GM21723 (cell line): ENCODE data around the gene NOSTRIN.
"Not testable (repeated sequence)": the region's sequence is repeated elsewhere in the genome, so short reads cannot be mapped to it uniquely, and the experiment has no call there.

Experiments used
- ATAC-seq: cut with Tn5 transposase; IDR thresholded peaks from one replicate; pipeline ENCODE4 v1.9.1; 2021; ENCODE audit warnings: mild to moderate bottlenecking, moderate library complexity; ENCODE audit not compliant: unreplicated experiment

The NOSTRIN gene

GRCh38 chr2:168870824-168871223, 68.4 kb downstream of the NOSTRIN start:
- not testable (repeated sequence) for ATAC-seq

- no peak for ATAC-seq
These were observed 72.1 kb downstream of the NOSTRIN start for GRCh38 chr2:168874368-168875054.

GRCh38 chr2:168882163-168882562, 79.7 kb downstream of the NOSTRIN start:
- ATAC-seq: not testable (repeated sequence)

GRCh38 chr2:168884975-168885374, 82.5 kb downstream of the NOSTRIN start:
- no peak for ATAC-seq

GRCh38 chr2:168889635-168890005, 87.2 kb downstream of the NOSTRIN start:
- peak; percentile 5 for ATAC-seq

GRCh38 chr2:168890006-168890782, 87.8 kb downstream of the NOSTRIN start, which contains the start of gene SPC25:
SPC25 (minus strand) TSS chr2:168890430; CDS start chr2:168889519, 911 bp downstream.
- ATAC-seq: peak; percentile 100

- ATAC-seq: no peak
These were observed 89.9 kb downstream of the NOSTRIN start for GRCh38 chr2:168892327-168892726.

GRCh38 chr2:168894101-168894500, 91.7 kb downstream of the NOSTRIN start:
- ATAC-seq: no peak

- ATAC-seq: no peak
These were observed 92.3 kb downstream of the NOSTRIN start for GRCh38 chr2:168894720-168895119.

GRCh38 chr2:168895771-168896170, 93.3 kb downstream of the NOSTRIN start:
- no peak for ATAC-seq

- ATAC-seq: no peak
These were observed 94.3 kb downstream of the NOSTRIN start for GRCh38 chr2:168896783-168897182.

- ATAC-seq: no peak
These were observed 95.0 kb downstream of the NOSTRIN start for GRCh38 chr2:168897449-168897848.

GRCh38 chr2:168901003-168901402, 98.6 kb downstream of the NOSTRIN start, which contains the start of gene G6PC2:
G6PC2 (plus strand) TSS chr2:168901291; CDS start chr2:168901332, 41 bp downstream.
- ATAC-seq: no peak

GRCh38 chr2:168903888-168904287, 101.5 kb downstream of the NOSTRIN start:
- no peak for ATAC-seq

- no peak for ATAC-seq
These were observed 101.9 kb downstream of the NOSTRIN start for GRCh38 chr2:168904358-168904757.

GRCh38 chr2:168907940-168908662, 105.7 kb downstream of the NOSTRIN start:
- no peak for ATAC-seq

- no peak for ATAC-seq
These were observed 107.9 kb downstream of the NOSTRIN start for GRCh38 chr2:168910330-168910729.

- no peak for ATAC-seq
These were observed 110.0 kb downstream of the NOSTRIN start for GRCh38 chr2:168912466-168912865.

GRCh38 chr2:168912901-168913369, 110.5 kb downstream of the NOSTRIN start:
- ATAC-seq: no peak

- ATAC-seq: no peak
These were observed 111.1 kb downstream of the NOSTRIN start for GRCh38 chr2:168913495-168913894.
